Measurements from ENCODE around the gene ENSA.
"Not testable (repeated sequence)": the region's sequence is repeated elsewhere in the genome, so short reads cannot be mapped to it uniquely, and the experiment has no call there.

The ENSA gene

GRCh38 chr1:150621497-150622302 is 7.7 kb downstream of the ENSA start:
- DNase-seq = peak; percentile 45

GRCh38 chr1:150620919-150621318 is 8.5 kb downstream of the ENSA start:
- no peak for DNase-seq

- no peak for DNase-seq
Observed at GRCh38 chr1:150619576-150620509, 9.6 kb downstream of the ENSA start.

- no peak for DNase-seq
Observed at GRCh38 chr1:150615346-150616201, 13.8 kb downstream of the ENSA start.

DNA sequence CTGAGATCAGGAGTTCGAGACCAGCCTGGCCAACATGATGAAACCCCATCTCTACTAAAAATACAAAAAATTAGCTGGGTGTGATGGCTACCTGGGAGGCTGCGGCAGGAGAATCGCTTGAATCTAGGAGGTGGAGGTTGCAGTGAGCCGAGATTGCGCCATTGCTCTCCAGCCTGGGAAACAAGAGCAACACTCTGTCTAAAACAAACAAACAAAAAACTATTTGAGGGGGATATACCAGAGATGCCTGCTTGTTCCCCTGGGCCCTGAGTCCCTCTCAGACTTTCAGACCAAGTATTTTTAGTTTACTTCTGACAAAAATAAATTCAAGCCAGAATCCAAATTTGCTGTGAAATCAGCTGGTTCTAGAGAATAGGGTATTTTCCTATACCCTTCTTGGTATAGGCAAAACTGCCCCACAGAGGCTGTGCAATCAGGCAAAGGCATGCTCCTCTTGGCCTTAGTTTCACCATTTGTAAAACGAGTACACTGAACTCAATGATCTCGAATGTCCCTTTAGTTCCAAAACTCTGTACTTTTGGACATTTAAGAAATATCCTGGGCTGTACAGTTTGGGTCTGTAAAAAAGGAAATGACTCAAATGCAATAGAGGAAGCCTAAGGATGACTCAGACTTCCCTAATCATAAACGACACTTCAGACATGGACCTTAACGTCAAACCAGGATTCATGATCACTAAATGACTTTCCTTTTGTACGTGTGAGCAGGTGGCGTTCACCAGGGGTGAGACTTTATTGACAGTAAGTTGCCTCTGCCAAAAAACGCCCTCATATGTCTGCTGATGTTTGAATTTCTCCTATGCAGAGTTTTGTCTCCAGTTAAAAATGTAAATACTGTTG is 16.1 kb downstream of the ENSA start:
- DNase-seq = no peak

DNA sequence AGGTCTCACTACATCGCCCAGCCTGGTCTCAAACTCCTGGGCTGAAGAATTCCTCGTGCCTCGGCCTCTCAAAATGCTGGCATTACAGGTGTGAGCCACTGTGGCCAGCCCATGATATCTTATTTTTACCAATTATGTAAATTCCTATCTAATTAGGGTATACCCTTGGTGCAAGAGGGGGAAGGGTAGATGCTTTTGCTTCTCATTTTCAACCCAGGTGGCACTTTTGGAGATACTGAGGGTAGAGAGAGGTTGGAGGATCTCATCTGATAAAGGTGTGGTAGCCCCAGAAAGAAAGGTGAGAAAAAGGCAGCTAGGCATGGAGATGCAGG is 17.4 kb downstream of the ENSA start:
- DNase-seq = no peak

DNA sequence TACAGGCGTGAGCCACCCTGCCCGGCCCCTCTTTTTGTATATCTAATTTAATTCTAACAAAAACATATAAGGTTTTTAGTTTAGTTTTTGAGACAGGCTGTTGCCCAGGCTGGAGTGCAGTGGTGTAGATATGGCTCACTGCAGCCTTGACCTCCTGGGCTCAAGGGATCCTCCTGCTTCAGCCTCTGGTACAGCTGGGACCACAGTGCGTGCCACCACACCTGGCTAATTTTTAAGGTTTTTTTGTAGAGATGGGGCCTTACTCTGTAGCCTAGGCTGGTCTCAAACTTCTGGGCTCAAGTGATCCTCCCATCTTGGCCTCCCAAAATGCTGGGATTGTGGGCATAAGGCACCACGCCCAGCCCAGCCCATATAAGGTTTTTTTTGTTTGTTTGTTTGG is 18.8 kb downstream of the ENSA start:
- DNase-seq = no peak

- DNase-seq = no peak
Observed at GRCh38 chr1:150609732-150610131, 19.7 kb downstream of the ENSA start.

DNA sequence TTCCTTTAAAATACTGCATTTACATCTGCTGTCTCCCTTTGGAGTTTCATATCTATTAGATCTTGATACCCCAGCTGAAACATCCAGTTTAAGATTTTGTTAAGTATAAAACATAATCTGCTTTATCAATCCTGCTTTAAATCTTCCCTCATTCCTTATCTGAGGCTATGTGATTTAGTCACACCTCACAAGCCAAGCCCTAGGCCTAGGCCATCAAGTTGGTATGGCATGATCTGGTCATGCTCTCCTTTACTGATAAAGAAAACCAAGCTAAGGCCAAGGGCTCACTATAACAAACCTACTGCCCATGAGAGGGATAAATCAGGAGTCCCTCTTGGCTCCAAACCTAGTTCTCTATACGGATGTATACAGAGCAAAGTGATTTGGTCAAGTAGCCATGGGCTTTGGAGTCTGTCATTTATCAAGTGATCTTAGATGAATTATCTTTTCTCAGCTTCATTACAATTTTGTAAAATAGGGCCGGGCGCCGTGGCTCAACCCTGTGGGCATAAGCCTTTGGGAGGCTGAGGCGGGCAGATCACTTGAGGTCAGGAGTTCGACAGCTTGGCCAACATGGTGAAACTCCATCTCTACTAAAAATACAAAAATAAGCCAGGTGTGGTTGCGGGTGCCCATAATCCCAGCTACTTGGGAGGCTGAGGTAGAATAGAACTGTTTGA is 22.8 kb downstream of the ENSA start:
- no peak for DNase-seq

DNA sequence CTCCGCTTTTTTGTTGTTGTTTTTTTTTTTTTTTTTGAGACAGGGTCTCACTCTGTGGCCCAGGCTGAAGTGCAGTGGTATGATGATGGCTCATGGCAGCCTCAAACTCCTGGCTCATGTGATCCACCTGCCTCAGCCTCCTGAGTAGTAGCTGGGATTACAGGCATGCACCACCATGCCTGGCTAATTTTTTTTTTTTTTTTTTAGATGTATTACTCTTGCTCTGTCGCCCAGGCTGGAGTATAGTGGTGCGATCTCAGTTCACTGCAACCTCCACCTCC is 24.0 kb downstream of the ENSA start:
- not testable (repeated sequence) for DNase-seq

DNA sequence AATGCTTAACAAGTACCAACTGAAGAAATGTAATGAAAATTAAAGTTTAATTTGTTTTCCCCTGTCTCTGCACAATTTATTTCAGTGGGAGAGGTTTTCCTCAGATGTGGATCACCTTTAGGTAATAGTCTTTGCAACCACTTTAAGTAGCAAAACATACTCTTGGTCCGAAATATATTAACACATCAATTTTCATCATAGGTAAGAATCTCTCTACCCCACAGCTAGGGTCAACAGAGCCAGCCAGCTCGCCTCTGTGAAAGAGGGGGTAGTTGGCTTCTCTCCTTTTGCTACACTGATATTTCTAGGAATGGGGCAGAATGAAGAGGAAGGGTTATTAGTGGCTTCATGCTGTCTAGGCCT is 25.2 kb downstream of the ENSA start:
- DNase-seq = no peak

GRCh38 chr1:150603711-150604110 is 25.7 kb downstream of the ENSA start:
- DNase-seq = no peak

DNA sequence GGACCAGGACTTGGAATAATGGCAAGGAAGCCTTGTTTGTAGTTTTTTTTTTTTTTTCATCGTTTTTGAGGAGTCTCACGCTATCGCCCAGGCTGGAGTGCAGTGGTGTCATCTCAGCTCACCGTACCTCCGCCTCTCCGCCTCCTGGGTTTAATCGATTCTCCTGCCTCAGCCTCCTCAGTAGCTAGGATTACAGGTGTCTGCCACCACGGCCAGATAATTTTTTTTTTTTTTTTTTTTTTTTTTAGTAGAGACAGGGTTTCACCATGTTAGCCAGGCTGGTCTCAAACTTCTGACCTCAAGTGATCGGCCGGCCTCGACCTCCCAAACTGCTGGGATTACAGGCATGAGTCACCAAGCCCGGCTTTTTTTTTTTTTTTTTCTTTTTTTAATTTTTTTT is 27.0 kb downstream of the ENSA start:
- not testable (repeated sequence) for DNase-seq

DNA sequence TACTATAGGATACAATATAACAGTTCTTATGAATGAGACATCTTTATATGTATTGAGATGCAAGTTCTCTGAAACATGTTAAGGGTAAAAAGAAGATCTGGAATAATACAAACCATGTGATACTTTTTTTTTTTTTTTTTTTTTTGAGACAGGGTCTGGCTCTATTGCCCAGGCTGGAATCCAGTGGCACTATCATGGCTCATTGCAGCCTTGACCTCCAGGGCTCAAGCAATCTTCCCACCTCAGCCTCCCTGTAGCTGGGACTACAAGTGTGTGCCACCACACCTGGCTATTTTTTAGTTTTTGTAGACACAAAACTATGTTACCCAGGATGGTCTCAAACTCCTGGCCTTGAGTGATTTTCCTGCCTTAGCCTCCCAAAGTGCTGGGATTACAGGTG is 27.9 kb downstream of the ENSA start:
- no peak for DNase-seq

DNA sequence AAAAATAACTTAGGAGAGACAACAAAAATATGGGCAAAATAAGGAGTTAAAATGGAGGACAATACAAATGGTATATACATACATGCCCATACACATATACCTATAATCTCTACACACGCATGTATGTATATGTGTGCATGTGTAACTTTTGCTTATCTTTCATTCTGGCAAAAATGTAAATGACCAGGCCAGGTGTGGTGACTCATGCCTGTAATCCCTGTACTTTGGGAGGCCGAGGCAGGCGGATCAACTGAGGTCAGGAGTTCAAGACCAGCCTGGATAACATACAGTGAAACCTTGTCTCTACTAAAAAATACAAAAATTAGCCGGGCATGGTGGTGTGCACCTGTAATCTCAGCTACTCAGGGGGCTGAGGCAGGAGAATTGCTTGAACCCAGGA is 31.1 kb downstream of the ENSA start:
- not testable (repeated sequence) for DNase-seq

DNA sequence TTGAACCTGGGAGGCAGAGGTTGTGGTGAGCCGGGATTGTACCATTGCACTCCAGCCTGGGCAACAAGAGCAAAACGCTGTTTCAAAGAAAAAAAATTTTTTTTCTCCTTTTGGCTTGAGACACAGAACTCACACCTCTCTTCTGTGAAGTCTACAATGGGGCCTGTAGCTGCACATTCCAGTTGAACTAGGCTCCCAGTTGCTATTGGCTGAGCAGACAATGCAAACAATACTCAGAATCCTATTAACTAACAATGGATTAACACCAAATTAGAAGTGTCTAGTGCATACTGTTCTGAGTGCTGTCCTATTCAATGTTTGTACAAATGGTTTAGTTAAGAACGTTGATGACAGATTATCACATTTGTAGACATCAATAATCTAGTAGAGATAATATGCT is 32.4 kb downstream of the ENSA start:
- DNase-seq = no peak

GRCh38 chr1:150596095-150596892 is 33.1 kb downstream of the ENSA start:
- DNase-seq = no peak

DNA sequence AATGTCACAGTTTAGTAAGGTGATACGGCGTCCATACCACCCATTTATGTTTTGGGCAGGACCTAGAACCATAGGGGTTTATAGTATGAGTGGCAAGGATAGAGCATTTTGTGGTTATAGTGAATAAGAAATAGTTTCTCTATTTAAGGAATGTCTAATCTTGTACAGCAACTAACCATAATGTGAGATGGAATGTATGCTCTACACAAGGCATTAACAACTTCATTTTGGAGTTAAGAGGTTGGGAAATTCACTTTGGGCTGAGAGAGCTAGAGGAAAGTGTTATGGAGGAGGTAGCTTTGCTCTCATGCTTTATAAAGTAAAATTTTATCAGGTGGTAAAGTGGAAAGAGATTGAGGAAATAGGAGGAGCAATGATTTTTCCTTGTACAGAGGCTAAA is 47.0 kb downstream of the ENSA start:
- DNase-seq = no peak

DNA sequence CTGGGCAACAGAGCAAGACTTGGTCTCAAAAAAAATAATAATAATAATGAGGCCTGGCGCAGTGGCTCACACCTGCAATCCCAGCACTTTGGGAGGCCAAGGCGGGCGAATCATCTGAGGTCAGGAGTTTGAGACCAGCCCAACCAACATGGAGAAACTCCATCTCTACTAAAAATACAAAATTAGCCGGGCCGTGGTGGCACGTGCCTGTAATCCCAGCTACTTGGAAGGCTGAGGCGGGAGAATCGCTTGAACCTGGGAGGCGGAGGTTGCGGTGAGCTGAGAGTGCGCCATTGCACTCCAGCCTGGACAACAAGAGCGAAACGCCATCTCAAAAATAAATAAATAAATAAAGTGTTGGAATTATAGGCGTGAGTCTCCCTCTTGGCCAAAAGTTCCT is 47.5 kb downstream of the ENSA start:
- DNase-seq = not testable (repeated sequence)

GRCh38 chr1:150581437-150581836 is 48.0 kb downstream of the ENSA start:
- DNase-seq = not testable (repeated sequence)

DNA sequence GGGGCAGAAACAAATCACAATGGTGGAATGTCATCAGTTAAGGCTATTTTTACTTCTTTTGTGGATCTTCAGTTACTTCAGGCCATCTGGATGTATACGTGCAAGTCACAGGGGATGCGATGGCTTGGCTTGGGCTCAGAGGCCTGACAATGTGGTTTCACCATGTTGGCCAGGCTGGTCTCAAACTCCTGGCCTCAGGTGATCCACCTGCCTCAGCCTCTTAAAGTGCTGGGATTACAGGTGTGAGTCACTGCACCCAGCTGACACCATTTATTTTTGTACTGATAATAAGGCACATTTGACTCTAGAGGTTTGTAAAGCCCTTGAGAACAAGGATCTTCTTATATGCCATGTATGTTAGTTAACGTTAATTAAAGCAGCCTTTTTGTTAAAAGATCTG is 48.4 kb downstream of the ENSA start:
- not testable (repeated sequence) for DNase-seq

Data from activated effector memory CD4-positive, alpha-beta T cell treated with Interleukin-2 at 50 U/mL for 16 hours (primary cell).